HG02642 (cell line): ENCODE results near the gene IVD.
A peak's percentile ranks its signal among the peaks of the same experiment; 100 is the strongest.

Experiments used
- ATAC-seq: cut with Tn5 transposase; IDR thresholded peaks from one replicate; pipeline ENCODE4 v1.9.1; 2021; ENCODE audit warnings: mild to moderate bottlenecking; ENCODE audit not compliant: unreplicated experiment, poor library complexity

IVD gene

DNA sequence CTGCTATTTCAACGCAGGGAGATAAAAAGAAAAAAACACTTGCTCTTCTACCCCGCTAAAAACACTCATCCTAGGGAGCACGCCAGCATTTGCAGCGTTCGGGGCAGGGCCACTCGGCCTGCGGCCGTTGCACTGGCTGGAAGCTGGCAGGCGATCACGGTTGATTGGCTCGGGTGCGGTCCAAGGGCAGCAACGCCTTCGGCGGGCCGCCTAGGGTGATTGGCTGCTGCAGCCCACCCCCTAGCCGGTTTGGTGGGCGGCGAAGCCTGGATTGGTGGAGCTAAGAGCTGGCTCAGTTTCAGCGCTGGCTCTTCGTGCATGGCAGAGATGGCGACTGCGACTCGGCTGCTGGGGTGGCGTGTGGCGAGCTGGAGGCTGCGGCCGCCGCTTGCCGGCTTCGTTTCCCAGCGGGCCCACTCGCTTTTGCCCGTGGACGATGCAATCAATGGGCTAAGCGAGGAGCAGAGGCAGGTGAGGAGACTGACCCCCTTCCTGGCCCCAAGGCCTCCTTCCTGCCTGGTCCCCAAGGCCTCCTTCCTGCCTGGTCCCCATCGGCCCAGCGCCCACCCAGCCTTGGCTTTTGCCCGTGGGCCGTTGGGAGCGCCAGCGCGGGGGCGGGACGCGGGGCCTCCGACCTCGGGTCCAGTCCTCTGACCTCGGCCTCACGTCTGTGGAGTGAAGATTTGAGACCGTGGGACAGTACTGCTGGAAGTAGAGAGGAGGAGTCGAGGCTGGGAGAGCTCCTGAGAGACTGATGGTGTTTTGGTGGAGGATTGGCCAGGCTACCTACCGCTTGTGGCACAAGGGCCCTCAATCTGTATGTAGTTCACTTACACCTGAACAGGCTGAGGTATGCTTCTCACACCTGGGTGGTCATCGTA, at the start of gene IVD:
Gene IVD (plus strand): TSS at position 295 of the 881 bp plus-strand sequence. CDS start 33 bp downstream, at position 328.
- peak; percentile 85 for ATAC-seq

DNA sequence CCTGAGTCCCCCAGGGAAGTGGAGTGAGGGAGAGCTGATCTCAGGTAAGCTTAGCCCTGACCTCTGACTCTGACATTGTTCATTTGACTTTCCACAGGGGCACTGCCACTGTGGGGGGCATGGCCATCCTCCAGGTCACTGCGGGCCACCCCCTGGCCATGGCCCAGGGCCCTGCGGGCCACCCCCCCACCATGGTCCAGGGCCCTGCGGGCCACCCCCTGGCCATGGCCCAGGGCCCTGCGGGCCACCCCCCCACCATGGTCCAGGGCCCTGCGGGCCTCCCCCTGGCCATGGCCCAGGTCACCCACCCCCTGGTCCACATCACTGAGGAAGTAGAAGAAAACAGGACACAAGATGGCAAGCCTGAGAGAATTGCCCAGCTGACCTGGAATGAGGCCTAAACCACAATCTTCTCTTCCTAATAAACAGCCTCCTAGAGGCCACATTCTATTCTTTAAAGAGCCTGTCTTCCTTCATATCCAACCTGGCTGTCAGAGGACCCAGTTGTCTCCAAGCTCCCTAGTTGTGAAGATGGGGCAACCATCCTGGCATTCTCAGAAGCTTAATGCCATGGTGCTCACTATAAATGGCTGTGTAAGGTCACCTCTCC, 49.5 kb upstream of the IVD start:
- no peak for ATAC-seq

DNA sequence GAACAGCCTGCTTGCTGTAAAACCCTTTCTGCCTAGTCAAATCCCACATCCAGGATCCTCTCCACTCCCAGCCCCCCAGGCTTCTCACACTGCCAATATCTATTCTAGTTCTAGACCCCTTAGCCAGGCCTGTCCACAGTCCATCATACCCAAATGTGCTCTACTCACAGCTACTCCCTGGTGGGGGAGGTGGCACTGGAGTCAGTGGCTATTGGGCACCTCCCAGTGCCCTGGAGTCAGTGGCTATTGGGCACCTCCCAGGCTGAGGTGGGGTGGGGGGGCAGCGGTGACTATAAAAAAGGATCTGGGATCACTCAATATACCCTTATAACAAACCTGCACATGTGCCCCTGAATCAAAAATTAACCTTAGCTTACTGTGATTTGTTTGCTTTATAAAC, 48.3 kb upstream of the IVD start:
- ATAC-seq, result no peak

DNA sequence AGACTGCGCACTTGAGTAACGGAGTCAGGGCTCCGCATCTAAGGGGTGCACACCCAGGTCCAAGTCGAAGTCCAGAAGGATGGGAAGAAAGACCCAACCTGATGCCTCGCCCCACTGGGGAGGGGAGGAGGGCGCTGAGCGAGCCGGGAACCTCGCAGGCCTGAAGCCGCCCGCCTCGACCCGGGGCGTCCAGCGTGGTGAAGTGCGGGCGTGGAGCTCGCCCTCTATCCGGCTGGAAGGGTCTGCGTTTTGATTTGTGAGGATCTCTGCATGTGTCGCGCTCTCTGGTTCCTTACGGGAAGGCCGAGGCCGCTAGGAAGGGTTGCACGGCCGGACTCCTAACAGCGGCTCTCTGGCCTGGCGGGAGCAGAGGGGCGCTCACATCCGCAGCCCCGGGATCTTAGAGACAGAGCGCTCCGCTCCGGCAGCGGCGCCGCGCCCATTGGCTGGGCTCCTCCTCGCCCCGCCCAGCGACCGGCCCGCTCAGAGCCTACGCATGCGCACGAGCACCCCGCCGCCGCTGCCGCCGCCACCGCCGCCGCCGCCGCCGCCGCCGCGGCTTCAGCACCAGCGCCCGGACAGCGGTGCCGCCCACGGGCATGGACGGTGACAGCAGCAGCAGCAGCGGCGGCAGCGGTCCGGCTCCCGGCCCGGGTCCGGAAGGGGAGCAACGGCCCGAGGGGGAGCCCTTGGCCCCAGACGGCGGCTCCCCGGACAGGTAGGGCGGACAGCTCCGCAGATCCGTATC, 47.7 kb upstream of the IVD start, which contains the start of gene DISP2:
Gene DISP2 (plus strand): TSS at position 497 of the 748 bp plus-strand sequence. CDS start 103 bp downstream, at position 600.
- ATAC-seq, result peak; percentile 88

DNA sequence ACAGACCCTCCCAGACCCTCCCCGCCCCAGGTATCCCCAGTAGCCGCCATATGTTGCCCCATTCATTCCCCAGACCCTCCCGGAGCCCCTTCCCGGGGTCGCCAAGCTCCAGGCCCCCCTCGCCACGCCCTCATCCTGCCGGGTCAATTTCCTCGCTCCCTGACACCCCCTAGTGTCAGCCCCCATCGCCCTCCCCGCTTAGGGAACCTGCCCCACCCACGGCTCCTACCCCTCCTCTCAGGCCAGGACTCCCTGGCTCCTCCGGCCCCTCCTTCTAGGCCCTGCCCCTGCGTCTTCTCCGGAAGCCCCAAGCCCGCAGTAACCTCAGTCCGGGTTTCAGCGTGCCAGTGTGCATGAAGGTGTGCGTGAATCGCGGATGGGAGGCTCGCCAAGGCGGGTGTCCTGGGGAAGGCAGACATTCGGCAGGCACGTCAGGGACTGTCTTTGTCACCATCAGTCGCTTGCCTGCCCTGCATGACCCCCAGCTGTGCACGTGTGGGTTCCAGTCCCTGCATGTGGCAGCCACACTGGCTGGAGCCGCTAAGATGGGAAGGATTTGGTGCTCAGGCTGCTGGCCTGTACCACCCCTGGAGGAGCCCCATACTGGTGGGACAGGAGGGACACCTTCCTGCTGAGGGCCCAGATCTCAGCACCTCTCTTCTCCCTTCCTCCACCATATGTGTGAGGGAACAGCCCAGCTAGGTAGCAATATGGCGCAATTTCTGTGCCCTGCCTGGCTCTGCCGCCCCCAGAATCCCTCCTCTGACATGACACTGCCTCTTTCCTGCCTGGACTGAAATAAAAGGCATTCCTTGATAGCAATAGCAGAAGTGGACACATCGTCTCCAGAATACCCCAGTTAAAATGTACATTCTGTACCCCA, 46.9 kb upstream of the IVD start:
- no peak for ATAC-seq

DNA sequence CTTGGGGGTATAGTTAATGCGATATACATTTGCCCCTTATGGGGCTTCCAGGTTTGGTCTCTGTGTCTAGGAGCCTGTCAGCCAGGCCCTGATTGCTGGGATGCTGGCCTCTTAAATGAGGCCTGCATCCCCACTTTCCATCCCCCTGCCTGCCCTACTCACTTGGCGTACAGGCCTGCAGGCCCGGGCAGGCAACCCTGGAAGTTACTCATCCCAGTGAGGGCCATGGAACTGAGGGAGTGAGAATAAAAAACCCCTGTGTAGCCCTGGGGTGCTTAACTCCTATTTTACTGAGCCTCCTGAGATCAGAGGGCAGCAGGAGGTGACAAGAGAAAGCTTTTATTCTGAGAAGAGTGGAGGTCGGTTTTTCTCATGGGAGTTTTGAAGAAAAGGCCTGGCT, 45.6 kb upstream of the IVD start:
- ATAC-seq, result no peak

DNA sequence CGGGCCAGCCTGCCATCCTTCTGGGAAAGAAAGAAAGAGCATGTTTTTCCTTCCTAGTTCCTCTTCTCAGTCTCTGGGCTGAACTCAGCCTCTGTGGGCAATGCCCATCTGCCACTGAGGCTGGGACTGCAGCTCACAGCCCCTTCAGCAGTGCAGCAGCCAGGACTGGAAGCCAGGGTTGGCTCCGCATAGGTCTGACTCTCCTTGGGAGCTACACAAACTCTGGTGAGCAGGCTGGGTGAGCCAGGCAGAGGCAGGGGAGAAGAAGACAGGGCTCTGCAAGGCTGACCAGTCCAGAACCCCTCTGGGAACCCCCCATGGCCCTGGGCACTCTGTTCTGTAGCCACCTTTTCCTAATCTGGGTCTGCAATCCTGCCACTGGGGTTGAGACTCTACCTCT, 44.0 kb upstream of the IVD start:
- ATAC-seq, result no peak

DNA sequence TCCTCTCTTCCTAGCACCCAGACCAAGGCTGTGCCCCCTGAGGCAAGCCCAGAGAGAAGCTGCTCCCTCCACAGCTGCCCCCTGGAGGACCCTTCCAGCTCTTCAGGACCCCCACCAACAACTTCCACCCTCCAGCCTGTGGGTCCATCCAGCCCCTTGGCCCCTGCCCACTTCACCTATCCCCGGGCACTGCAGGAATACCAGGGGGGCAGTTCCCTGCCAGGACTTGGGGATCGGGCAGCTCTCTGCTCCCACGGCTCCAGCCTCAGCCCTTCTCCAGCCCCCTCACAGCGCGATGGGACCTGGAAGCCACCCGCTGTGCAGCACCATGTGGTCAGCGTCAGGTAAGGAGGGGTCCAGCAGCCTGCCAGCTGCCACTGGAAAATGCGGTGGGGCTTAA, 42.0 kb upstream of the IVD start:
- no peak for ATAC-seq

DNA sequence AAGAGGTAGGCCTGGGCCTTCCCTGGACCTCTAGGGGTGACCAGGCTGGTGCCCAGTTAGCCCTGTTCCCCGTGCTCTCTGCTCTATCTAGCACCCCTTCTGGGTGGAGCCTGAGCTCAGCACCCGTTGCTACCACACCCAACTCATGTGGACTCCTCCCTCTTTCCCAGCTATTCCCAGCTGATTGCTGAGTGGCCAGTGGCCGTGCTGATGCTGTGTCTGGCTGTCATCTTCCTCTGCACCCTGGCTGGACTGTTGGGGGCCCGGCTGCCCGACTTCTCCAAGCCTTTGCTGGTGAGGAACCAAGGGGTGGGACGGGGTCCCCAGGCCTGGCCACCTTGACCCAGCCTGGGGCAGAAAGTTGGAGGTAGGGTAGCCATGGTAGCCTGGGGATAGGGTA, 41.3 kb upstream of the IVD start:
- no peak for ATAC-seq

DNA sequence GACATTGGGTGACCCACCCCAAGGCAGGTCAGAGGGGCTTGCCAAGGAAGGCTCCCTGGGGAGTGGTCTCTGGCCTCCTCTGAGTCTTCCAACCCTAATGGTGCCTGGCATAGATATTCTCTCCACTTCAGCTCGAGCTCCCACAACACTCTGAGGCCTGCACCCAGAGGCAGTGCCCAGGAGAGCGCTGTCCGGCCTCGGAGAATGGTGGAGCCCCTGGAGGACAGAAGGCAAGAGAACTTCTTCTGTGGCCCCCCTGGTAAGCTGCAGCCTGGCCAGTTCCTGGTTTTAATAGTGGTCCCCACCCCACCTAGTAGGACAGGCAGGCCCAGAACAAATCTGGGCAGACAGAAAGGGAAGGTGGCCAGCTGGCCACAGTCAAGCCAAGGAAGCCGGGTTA, 40.6 kb upstream of the IVD start:
- no peak for ATAC-seq

DNA sequence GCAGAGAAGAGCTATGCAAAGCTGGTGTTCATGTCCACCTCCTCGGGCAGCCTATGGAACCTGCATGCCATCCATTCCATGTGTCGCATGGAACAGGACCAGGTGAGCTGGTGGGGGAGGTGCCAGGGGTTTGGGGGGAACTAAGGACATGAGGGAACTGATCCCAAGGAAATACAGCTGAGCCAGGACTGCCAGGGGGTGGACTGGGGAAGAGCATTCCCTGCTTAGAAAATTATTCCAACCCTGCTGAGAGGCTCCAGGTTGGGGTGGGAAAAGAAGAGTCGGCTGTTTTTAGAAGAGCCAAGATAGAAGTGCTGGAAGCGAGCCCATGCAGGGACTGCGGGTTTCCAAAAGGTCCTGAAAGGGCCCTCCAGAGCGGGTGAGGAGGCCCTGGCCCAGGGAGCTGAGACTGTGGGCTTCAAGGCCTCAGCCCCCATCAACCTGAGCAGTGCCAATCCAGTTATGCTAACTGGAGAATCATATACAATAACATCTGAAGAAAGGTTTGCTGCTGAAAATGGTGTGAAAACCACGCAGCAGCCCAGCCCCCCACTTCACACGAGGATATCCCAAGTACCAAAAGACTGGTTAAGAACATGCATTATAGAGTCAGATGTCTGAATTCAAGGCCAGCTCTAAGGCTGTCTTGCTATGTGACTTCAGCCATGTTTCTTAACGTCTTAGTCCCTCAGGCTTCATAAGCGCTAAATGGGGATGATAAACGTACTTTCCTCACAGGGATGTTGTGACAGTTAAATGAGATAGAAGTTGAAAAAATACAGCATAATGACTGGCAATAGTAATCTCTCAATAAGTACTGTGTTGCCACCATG, 39.8 kb upstream of the IVD start:
- ATAC-seq, result no peak

DNA sequence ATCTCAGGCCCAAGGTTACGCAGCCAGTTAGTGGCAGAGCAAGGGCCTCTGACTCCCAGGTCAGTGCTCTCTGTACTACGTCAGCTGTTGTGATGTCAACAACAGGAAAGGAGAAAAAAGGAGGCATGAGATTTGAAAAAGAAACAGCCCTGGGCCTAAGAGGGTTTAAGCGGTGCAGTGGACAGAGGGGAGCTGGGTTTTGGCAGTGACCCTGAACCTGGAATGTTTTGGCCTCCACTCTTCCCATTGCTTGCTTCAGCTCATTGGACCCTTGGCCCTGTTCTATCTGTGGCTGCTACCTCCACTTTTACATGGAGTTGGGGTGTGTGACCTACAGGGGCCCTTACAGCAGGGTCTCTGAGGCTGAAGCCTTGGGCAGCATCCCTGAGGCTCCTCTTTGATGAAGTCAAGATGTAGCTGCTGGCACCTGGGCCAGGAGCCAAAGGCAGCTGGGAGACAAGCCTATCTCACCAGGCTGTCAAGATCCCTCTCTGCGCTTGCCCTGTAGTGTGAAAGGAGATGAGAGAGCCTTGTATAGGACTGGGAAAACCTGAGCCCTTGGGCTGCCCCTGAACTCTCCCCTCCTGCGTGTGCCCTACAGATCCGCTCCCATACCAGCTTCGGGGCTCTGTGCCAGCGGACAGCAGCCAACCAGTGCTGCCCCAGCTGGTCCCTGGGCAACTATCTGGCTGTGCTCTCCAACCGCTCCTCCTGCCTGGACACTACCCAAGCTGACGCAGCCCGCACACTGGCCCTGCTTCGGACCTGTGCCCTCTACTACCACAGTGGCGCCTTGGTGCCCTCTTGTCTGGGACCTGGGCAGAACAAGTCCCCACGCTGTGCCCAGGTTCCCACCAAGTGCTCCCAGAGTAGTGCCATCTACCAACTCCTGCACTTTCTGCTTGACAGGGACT, 38.9 kb upstream of the IVD start:
- no peak for ATAC-seq

DNA sequence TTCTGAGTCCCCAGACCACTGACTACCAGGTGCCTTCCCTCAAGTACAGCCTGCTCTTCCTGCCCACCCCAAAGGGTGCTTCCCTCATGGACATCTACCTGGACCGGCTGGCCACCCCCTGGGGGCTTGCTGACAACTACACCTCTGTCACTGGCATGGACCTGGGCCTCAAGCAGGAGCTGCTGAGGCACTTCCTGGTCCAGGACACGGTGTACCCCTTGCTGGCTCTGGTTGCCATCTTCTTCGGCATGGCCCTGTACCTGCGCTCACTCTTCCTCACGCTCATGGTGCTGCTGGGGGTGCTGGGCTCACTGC, 38.3 kb upstream of the IVD start:
- ATAC-seq, result no peak

DNA sequence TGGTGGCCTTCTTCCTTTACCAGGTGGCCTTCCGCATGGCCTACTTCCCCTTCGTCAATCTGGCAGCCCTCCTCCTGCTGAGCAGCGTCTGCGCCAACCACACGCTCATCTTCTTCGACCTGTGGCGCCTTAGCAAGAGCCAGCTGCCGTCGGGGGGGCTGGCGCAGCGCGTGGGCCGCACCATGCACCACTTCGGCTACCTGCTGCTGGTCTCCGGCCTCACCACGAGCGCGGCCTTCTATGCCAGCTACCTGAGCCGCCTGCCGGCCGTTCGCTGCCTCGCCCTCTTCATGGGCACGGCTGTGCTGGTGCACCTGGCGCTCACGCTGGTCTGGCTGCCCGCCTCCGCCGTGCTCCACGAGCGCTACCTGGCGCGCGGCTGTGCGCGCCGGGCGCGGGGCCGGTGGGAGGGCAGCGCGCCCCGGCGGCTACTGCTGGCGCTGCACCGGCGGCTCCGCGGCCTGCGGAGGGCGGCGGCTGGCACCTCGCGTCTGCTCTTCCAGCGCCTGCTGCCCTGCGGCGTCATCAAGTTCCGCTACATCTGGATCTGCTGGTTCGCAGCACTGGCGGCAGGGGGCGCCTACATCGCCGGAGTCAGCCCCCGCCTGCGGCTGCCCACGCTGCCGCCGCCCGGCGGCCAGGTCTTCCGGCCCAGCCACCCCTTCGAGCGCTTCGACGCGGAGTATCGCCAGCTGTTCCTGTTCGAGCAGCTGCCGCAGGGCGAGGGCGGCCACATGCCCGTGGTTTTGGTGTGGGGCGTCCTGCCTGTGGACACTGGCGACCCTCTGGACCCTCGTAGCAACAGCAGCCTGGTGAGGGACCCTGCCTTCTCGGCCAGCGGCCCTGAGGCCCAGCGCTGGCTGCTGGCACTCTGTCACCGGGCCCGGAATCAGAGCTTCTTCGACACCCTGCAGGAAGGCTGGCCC, 37.6 kb upstream of the IVD start:
- peak; percentile 75 for ATAC-seq

DNA sequence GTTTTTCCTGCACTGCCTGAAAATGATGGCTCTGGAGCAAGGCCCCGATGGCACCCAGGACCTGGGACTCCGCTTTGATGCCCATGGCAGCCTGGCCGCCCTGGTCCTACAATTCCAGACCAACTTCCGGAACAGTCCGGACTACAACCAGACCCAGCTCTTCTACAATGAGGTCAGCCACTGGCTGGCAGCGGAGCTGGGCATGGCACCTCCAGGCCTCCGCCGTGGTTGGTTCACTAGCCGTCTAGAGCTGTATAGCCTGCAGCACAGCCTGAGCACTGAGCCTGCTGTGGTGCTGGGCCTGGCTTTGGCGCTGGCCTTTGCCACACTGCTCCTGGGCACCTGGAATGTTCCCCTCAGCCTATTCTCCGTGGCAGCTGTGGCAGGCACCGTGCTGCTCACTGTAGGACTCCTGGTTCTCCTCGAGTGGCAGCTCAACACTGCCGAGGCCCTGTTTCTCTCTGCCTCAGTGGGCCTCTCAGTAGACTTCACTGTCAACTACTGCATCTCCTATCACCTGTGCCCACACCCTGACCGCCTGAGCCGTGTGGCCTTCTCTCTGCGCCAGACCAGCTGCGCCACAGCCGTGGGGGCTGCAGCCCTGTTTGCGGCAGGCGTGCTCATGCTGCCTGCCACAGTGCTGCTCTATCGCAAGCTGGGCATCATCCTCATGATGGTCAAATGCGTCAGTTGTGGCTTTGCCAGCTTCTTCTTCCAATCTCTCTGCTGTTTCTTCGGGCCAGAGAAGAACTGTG, 36.7 kb upstream of the IVD start:
- ATAC-seq, result no peak

DNA sequence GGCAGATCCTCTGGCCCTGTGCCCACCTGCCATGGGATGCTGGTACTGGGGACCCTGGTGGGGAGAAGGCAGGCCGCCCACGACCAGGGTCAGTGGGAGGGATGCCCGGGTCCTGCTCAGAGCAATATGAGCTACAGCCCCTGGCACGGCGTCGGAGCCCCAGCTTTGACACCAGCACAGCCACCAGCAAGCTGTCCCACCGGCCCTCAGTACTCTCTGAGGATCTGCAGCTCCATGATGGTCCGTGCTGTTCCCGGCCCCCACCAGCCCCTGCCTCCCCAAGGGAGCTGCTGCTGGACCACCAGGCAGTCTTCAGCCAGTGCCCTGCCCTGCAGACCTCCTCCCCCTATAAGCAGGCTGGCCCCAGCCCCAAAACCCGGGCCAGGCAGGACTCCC, 36.1 kb upstream of the IVD start:
- no peak for ATAC-seq

DNA sequence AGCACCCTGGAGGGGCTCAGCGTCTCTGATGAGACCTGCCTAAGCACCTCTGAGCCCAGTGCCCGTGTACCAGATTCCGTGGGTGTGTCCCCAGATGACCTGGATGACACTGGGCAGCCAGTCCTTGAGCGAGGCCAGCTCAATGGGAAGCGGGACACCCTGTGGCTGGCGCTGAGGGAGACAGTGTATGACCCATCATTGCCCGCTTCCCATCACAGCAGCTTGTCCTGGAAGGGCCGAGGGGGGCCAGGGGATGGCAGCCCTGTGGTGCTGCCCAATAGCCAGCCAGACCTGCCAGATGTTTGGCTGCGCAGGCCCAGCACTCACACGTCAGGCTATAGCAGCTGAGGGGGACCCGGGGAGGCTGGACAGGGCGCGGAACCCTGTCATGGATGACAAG, 35.6 kb upstream of the IVD start:
- no peak for ATAC-seq
